ENCODE results near the gene RPS19.

The RPS19 gene

DNA sequence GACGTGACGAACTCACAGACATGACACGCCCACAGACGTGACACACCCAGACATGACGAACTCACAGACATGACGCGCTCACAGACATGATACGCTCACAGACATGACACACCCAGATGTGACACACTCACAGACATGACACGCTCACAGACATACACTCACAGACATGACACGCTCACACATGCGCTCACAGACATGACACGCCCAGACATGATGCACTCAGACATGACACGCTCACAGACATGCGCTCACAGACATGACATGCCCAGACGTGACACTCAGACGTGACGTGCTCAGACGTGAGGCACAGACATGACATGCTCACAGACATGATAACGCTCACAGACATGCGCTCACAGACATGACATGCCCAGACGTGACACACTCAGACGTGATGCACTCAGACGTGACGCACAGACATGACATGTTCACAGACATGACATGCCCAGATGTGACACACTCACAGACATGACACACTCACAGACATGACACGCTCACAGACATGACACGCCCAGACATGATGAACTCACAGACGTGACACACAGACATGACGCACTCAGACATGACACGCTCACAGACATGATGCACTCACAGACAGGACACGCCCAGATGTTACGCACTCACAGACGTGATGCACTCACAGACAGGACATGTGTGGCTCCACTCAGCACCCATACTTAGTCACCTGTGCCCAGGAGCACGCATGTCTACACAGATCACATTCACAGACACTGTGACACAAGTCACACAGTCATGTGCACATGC, 60.1 kb downstream of the RPS19 start:
- no peak for DNase-seq (ENCODE audit: low spot score)
- TF ChIP-seq, protein P1, sequence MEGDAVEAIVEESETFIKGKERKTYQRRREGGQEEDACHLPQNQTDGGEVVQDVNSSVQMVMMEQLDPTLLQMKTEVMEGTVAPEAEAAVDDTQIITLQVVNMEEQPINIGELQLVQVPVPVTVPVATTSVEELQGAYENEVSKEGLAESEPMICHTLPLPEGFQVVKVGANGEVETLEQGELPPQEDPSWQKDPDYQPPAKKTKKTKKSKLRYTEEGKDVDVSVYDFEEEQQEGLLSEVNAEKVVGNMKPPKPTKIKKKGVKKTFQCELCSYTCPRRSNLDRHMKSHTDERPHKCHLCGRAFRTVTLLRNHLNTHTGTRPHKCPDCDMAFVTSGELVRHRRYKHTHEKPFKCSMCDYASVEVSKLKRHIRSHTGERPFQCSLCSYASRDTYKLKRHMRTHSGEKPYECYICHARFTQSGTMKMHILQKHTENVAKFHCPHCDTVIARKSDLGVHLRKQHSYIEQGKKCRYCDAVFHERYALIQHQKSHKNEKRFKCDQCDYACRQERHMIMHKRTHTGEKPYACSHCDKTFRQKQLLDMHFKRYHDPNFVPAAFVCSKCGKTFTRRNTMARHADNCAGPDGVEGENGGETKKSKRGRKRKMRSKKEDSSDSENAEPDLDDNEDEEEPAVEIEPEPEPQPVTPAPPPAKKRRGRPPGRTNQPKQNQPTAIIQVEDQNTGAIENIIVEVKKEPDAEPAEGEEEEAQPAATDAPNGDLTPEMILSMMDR (IDR thresholded peaks at IDR 0.05; ENCODE audit: extremely low read depth, missing control alignments) = no peak

DNA sequence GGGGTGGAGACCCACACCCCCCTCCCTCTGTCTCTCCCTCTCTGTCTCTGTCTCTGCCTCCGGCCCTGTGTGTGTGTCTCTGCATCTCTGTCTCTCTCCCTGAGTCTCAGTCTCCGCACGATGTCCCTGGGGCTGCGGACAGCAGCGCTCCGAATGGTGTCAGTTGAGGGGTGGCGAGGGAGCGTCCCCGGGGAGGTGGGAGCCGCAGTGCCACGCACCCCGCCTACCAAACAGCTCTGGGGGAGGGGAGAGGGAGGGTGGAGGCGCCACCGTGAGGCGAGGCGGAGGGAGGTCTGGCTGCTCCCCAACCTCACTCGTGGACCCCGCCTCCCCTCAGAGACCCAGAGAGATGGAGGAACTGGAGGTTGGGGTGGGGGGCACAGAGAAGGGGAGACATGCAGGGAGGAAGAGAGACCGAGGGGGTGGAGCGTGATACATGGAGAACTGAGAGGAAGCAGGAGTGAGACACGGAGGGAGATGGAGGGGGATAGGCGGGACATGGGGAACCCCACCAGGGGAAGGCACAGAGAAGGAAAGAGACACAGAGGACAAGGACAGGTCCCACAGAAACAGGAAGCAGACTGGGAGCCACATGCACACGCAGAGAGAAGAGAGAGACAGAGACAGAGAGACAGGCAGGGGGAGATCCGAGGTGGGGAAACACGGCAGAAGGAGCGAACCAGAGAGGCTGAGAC, 61.0 kb downstream of the RPS19 start:
- no peak for DNase-seq (ENCODE audit: low spot score)
- TF ChIP-seq, protein P1 (IDR thresholded peaks at IDR 0.05; ENCODE audit: extremely low read depth, missing control alignments) = no peak

DNA sequence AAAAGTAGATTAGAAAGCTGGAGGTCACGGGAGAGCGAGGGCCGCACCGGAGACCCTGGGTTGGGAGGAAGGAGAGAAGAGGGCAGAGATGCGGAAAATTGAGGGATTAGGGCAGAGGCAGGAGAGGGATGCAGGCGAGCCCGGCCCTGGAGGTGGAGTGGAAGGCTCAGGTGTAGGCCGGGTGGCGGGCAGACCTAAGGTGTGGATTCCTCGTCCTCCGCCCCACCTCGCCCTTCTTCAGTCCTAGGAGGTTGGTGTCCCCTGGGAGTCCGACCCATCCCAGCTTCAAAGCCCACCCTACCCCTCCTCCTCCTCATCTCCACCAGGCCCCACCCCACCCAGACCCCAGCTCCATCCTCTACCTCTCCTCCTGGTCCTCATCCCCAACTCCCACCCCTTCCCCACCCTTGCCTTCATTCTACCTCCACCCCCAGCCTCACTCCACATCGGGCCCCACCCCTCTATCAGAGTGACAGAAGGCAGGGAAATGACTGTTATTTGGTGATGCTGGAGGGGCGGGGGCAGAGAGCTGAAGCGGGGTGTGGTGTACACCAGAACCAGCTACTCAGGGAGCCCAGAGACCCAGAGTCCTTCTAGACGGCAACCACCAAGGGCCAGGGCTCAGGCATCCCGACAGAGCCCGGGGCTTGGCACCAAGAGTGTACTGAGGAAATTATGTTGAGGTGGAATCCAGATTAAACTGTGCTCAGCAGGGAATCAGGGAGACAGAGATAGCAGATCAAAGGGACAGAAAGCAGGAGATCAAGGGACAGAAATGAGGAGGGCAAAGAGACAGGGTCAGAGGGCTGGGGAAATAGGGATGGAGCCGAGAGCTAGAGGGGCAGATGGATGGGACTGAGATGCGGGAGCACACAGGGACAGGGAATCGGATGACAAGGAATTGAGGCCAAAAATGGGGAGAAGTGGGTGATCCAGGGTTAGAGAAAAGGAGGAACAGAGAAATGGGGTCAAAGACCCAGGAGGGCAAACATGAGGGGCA, 61.8 kb downstream of the RPS19 start:
- TF ChIP-seq, protein P1 (IDR thresholded peaks at IDR 0.05; ENCODE audit: extremely low read depth, missing control alignments) = no peak
- no peak for DNase-seq (ENCODE audit: low spot score)
